Keratinocyte (primary cell): ENCODE results near the gene SMAP1. TPM values are rescaled to one million over a fixed set of nuclear protein-coding genes. Genes with fewer than 3 reads are reported as not detected.

Experiments
- DNase-seq: peaks from one replicate; pipeline ENCODE4 v3.0.0-alpha.2; 2011; ENCODE audit warnings: low read depth, missing footprints, low spot score
- FAIRE-seq: peaks from 2 replicates; lab custom pipeline; 2011; peaks lifted over from hg19 to GRCh38; lab: Jason Lieb, UNC
- H2AFZ ChIP-seq: 2 replicates; pipeline ENCODE4 v1.6.0; 2012; ENCODE audit warnings: low read length, control low read depth, inconsistent platforms; ENCODE audit not compliant: control insufficient read depth
- H3K27ac ChIP-seq: 2 replicates; pipeline ENCODE4 v1.5.1; 2011; ENCODE audit warnings: low read length; ENCODE audit not compliant: control insufficient read depth, insufficient read depth
- H3K27me3 ChIP-seq: 3 replicates; pipeline ENCODE4 v1.6.0; 2011; ENCODE audit warnings: low read length; ENCODE audit not compliant: control insufficient read depth, insufficient read depth; ENCODE audit errors: extremely low read depth
- H3K36me3 ChIP-seq, 2 experiments: 2 replicates in 1 of 2; 3 replicates in 1 of 2; pipeline ENCODE4 v1.5.1; 2011; ENCODE audit warnings: low read length in 2 of 2, mild to moderate bottlenecking in 1 of 2; ENCODE audit not compliant: control insufficient read depth in 2 of 2, insufficient read depth in 2 of 2; ENCODE audit errors: extremely low read depth in 1 of 2
- H3K4me1 ChIP-seq: 3 replicates; pipeline ENCODE4 v1.5.1; 2011; ENCODE audit warnings: low read length; ENCODE audit not compliant: control insufficient read depth, insufficient read depth; ENCODE audit errors: extremely low read depth
- H3K4me2 ChIP-seq: 3 replicates; pipeline ENCODE4 v1.6.0; 2011; ENCODE audit warnings: low read depth, low read length; ENCODE audit not compliant: control insufficient read depth, insufficient read depth; ENCODE audit errors: extremely low read depth
- H3K4me3 ChIP-seq, 3 experiments: fragments of 200-600 bp in 1 of 3; sonication (generic) in 1 of 3; 2 replicates in 2 of 3; 3 replicates in 1 of 3; pipeline ENCODE4 v1.5.1; 2011 to 2016; ENCODE audit warnings: low read length in 3 of 3, mild to moderate bottlenecking in 3 of 3, control low read depth in 2 of 3, inconsistent platforms in 1 of 3, low read depth in 1 of 3, mixed read lengths in 1 of 3, mixed run types in 1 of 3, moderate library complexity in 1 of 3; ENCODE audit not compliant: control insufficient read depth in 2 of 3, insufficient read depth in 2 of 3; ENCODE audit errors: extremely low read depth in 1 of 3
- H3K79me2 ChIP-seq: 2 replicates; pipeline ENCODE4 v1.6.0; 2012; ENCODE audit warnings: low read length; ENCODE audit not compliant: control insufficient read depth, insufficient read depth
- H3K9ac ChIP-seq: 3 replicates; pipeline ENCODE4 v1.6.0; 2011; ENCODE audit warnings: low read length; ENCODE audit not compliant: control insufficient read depth, insufficient read depth; ENCODE audit errors: extremely low read depth
- H3K9me1 ChIP-seq: 3 replicates; pipeline ENCODE4 v1.6.0; 2011; ENCODE audit warnings: low read length; ENCODE audit not compliant: control insufficient read depth, insufficient read depth; ENCODE audit errors: extremely low read depth
- H3K9me3 ChIP-seq: 2 replicates; pipeline ENCODE4 v1.5.1; 2012; ENCODE audit warnings: low read depth, low read length; ENCODE audit not compliant: control insufficient read depth
- H4K20me1 ChIP-seq: 3 replicates; pipeline ENCODE4 v1.6.0; 2011; ENCODE audit warnings: low read length; ENCODE audit not compliant: control insufficient read depth, insufficient read depth; ENCODE audit errors: extremely low read depth
- CTCF ChIP-seq, 3 experiments: IDR thresholded peaks in 1 of 3; conservative IDR thresholded peaks in 1 of 3; optimal IDR thresholded peaks in 1 of 3; 2 replicates in 2 of 3; 3 replicates in 1 of 3; pipeline versions ENCODE3 to v1.5.1; 2011; ENCODE audit warnings: low read length in 3 of 3, mild to moderate bottlenecking in 3 of 3, moderate library complexity in 2 of 3, control low read depth in 1 of 3, inconsistent platforms in 1 of 3; ENCODE audit not compliant: insufficient read depth in 2 of 3; ENCODE audit errors: extremely low read depth in 1 of 3
- EZH2 ChIP-seq: IDR thresholded peaks from one replicate; pipeline ENCODE4 v1.6.1; 2012; ENCODE audit warnings: inconsistent platforms, mild to moderate bottlenecking, low read length, moderate library complexity
- dilution Hi-C: fragments of 300-500 bp; cut with MboI; formaldehyde crosslinking; loops from one replicate; pipeline ENCODE4 v1.7.0; 2020; ENCODE audit warnings: low sequenced_read_pairs; ENCODE audit not compliant: extremely low pct_ligation_motif_present
- polyA plus RNA-seq, 5 experiments: library from polyadenylated mRNA; depleted of rRNA in 3 of 5; stranded (reverse) in 3 of 5; stranded (forward) in 1 of 5; unstranded in 1 of 5; fragments of >200 nt; gene quantifications; 1 replicate in 1 of 5; 2 replicates in 3 of 5; 3 replicates in 1 of 5; pipeline versions ENCODE4 v1.2.1 to v1.2.3, GENCODE V29; 2011 to 2012; ENCODE audit warnings: missing spikeins in 2 of 5, low read depth in 1 of 5, low replicate concordance in 1 of 5

SMAP1 gene
- polyA plus RNA-seq, 1 donor (not counting 4 experiments of a cell fraction or from before 2014, with no cell fraction given), result 16.5 TPM

- no peak overlapping the region for H3K4me2 ChIP-seq
- H3K27ac ChIP-seq, result no peak overlapping the region
- H3K79me2 ChIP-seq, result no peaks in the 10 kb centered on the region
- no peak for TF ChIP-seq CTCF (optimal IDR thresholded peaks at IDR 0.05 in 1 of 3, IDR thresholded peaks at IDR 0.05 in 1 of 3, conservative IDR thresholded peaks at IDR 0.05 in 1 of 3; ENCODE audit: extremely low read depth in 1 of 3, insufficient read depth in 2 of 3, low read length in 3 of 3)
- TF ChIP-seq EZH2, result no peak
- no peak overlapping the region for H3K9ac ChIP-seq
- DNase-seq (no peak), FAIRE-seq (no peak)
- H3K4me3 ChIP-seq, result no peak overlapping the region
- no peaks in the 10 kb centered on the region for H3K36me3 ChIP-seq
- no peaks in the 10 kb centered on the region for H3K27me3 ChIP-seq
- H3K9me1 ChIP-seq, result no peaks in the 10 kb centered on the region
- no peaks in the 10 kb centered on the region for H3K4me1 ChIP-seq
- H3K9me3 ChIP-seq, result no peaks in the 10 kb centered on the region
- H2AFZ ChIP-seq, result no peak overlapping the region
- H4K20me1 ChIP-seq, result no peaks in the 10 kb centered on the region
- dilution Hi-C loops, result no loop called here
Observed at GRCh38 chr6:70819646-70820045, 152.0 kb downstream of the SMAP1 start.

- Histone ChIP-seq H3K9ac (no peak overlapping the region), H3K27me3 (no peaks in the 10 kb centered on the region), H2AFZ (no peak overlapping the region), H3K9me1 (no peaks in the 10 kb centered on the region), H4K20me1 (no peaks in the 10 kb centered on the region), H3K4me2 (no peak overlapping the region), H3K4me1 (no peaks in the 10 kb centered on the region), H3K27ac (no peak overlapping the region), H3K4me3 (no peak overlapping the region), H3K79me2 (no peaks in the 10 kb centered on the region), H3K9me3 (no peaks in the 10 kb centered on the region), H3K36me3 (no peaks in the 10 kb centered on the region)
- dilution Hi-C loops, result no loop called here
- no peak for TF ChIP-seq CTCF (optimal IDR thresholded peaks at IDR 0.05 in 1 of 3, IDR thresholded peaks at IDR 0.05 in 1 of 3, conservative IDR thresholded peaks at IDR 0.05 in 1 of 3; ENCODE audit: extremely low read depth in 1 of 3, insufficient read depth in 2 of 3, low read length in 3 of 3)
- no peak for TF ChIP-seq EZH2
- FAIRE-seq (no peak), DNase-seq (no peak)
Observed at GRCh38 chr6:70820778-70821177, 153.1 kb downstream of the SMAP1 start.
